Melanocyte of skin (primary cell): ENCODE data around the gene ACAA2. TPM values are rescaled to one million over a fixed set of nuclear protein-coding genes. Genes with fewer than 3 reads are reported as not detected.

Source experiments
- small RNA-seq, 2 donors: library from RNA; depleted of rRNA; stranded (forward); fragments of <200 nt; gene quantifications; one replicate each; pipeline ENCODE3, GENCODE V24; 2012
- total RNA-seq, 2 donors: library from RNA; depleted of rRNA; stranded (reverse); fragments of >200 nt; gene quantifications; 2 replicates each; pipeline ENCODE4 v1.2.3, GENCODE V29; 2012

ACAA2 gene, protein sequence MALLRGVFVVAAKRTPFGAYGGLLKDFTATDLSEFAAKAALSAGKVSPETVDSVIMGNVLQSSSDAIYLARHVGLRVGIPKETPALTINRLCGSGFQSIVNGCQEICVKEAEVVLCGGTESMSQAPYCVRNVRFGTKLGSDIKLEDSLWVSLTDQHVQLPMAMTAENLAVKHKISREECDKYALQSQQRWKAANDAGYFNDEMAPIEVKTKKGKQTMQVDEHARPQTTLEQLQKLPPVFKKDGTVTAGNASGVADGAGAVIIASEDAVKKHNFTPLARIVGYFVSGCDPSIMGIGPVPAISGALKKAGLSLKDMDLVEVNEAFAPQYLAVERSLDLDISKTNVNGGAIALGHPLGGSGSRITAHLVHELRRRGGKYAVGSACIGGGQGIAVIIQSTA
- total RNA-seq = 10 to 100 TPM; 34.1 to 51.6 TPM

DNA sequence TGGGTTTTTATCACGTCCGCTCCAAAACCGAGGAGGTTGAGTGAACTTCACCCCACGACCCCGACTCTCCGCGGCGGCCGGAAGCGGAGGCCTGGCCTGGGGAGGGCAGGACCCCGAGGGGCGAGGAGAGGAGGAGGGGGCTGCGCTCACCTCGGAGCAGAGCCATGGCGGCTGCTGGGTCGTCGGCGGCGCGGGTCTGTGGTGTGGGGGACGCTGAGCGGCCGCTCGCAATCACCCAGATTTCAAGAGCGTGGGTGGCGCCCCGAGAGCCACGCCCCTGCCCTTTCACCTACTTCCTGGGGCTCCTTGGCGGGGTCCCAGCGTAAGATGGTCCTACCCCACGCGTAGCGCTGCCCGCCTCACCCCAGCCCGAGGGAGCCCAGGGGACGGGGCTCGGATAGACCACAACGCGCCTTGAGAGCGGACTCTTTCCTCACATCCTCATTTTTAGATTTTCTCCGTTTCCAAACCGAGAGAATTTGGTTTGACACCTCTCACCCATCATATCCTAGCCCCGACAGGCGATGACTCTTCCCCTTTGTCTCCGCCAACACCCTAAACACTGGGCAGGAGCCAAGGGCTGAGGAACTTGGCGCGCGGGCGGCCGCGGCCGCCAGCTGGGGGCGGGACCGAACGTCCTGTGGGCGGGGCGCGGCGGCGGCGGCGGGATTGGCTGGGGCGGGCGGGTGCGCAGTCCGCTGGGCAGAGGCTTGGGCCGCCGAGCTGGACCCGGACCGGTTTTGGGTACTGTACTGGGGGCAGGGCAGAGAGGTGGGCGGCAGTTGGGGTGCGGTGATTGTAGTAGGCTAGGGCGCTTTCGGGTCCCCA is at the start of gene ACAA2:
Gene ACAA2 (minus strand): TSS at position 215 of the 828 bp plus-strand sequence. CDS start 49 bp downstream, at position 166.

Small RNAs within 50 kb of the gene (small RNA-seq; reads per million reads assigned to genes)
- gene RF00283 (0 reads per million in 2 donors), gene SCARNA17 (0 reads per million in 2 donors)
